ENCODE data around the gene ATG5.

The ATG5 gene

GRCh38 chr6:106199998-106200397 is 125.6 kb downstream of the ATG5 start:
- DNase-seq (ENCODE audit: insufficient read length): no peak
- no peak for TF ChIP-seq POLR2AphosphoS5 (IDR thresholded peaks at IDR 0.05; ENCODE audit: low read depth, low read length)
- TF ChIP-seq TAF1 (IDR thresholded peaks at IDR 0.05; ENCODE audit: borderline replicate concordance, low read depth, low read length): no peak
- TF ChIP-seq POLR2A (IDR thresholded peaks at IDR 0.05; ENCODE audit: low read depth, low read length): no peak
- FAIRE-seq: peak; percentile 51

GRCh38 chr6:106199331-106199730 is 126.2 kb downstream of the ATG5 start:
- DNase-seq (ENCODE audit: insufficient read length): no peak
- no peak for FAIRE-seq

GRCh38 chr6:106197441-106197840 is 128.1 kb downstream of the ATG5 start:
- FAIRE-seq (no peak), DNase-seq (ENCODE audit: insufficient read length) (no peak)
- TF ChIP-seq POLR2A (IDR thresholded peaks at IDR 0.05; ENCODE audit: low read depth, low read length) (no peak), POLR2AphosphoS5 (IDR thresholded peaks at IDR 0.05; ENCODE audit: low read depth, low read length) (no peak), TAF1 (IDR thresholded peaks at IDR 0.05; ENCODE audit: borderline replicate concordance, low read depth, low read length) (no peak)

More at GRCh38 chr6:106199331-106199730, 126.2 kb downstream of the ATG5 start:
- TF ChIP-seq POLR2A (IDR thresholded peaks at IDR 0.05; ENCODE audit: low read depth, low read length) (no peak), TAF1 (IDR thresholded peaks at IDR 0.05; ENCODE audit: borderline replicate concordance, low read depth, low read length) (no peak), POLR2AphosphoS5 (IDR thresholded peaks at IDR 0.05; ENCODE audit: low read depth, low read length) (no peak)

- TF ChIP-seq TAF1 (IDR thresholded peaks at IDR 0.05; ENCODE audit: borderline replicate concordance, low read depth, low read length) (no peak), POLR2A (IDR thresholded peaks at IDR 0.05; ENCODE audit: low read depth, low read length) (no peak)
- DNase-seq (ENCODE audit: insufficient read length) (no peak), FAIRE-seq (peak; percentile 79)
Measured at GRCh38 chr6:106194949-106195921, 130.3 kb downstream of the ATG5 start.

GRCh38 chr6:106192824-106193223 is 132.7 kb downstream of the ATG5 start:
- FAIRE-seq: peak; percentile 57

GRCh38 chr6:106188104-106188794 is 137.3 kb downstream of the ATG5 start:
- no peak for DNase-seq (ENCODE audit: insufficient read length)
- TF ChIP-seq POLR2A (IDR thresholded peaks at IDR 0.05; ENCODE audit: low read depth, low read length): no peak
- no peak for TF ChIP-seq POLR2AphosphoS5 (IDR thresholded peaks at IDR 0.05; ENCODE audit: low read depth, low read length)
- no peak for TF ChIP-seq TAF1 (IDR thresholded peaks at IDR 0.05; ENCODE audit: borderline replicate concordance, low read depth, low read length)
- FAIRE-seq: no peak

More at GRCh38 chr6:106192824-106193223, 132.7 kb downstream of the ATG5 start:
- no peak for TF ChIP-seq TAF1 (IDR thresholded peaks at IDR 0.05; ENCODE audit: borderline replicate concordance, low read depth, low read length)
- no peak for TF ChIP-seq POLR2AphosphoS5 (IDR thresholded peaks at IDR 0.05; ENCODE audit: low read depth, low read length)
- no peak for TF ChIP-seq POLR2A (IDR thresholded peaks at IDR 0.05; ENCODE audit: low read depth, low read length)
- DNase-seq (ENCODE audit: insufficient read length): no peak

GRCh38 chr6:106187424-106187982 is 138.1 kb downstream of the ATG5 start:
- FAIRE-seq (peak; percentile 24), DNase-seq (ENCODE audit: insufficient read length) (no peak)
- TF ChIP-seq POLR2A (IDR thresholded peaks at IDR 0.05; ENCODE audit: low read depth, low read length) (no peak), POLR2AphosphoS5 (IDR thresholded peaks at IDR 0.05; ENCODE audit: low read depth, low read length) (no peak), TAF1 (IDR thresholded peaks at IDR 0.05; ENCODE audit: borderline replicate concordance, low read depth, low read length) (no peak)

- FAIRE-seq (no peak), DNase-seq (ENCODE audit: insufficient read length) (no peak)
- TF ChIP-seq POLR2AphosphoS5 (IDR thresholded peaks at IDR 0.05; ENCODE audit: low read depth, low read length) (no peak), TAF1 (IDR thresholded peaks at IDR 0.05; ENCODE audit: borderline replicate concordance, low read depth, low read length) (no peak), POLR2A (IDR thresholded peaks at IDR 0.05; ENCODE audit: low read depth, low read length) (no peak)
Measured at GRCh38 chr6:106186714-106187113, 138.8 kb downstream of the ATG5 start.

- FAIRE-seq (peak; percentile 90), DNase-seq (ENCODE audit: insufficient read length) (no peak)
- no peak for TF ChIP-seq POLR2AphosphoS5 (IDR thresholded peaks at IDR 0.05; ENCODE audit: low read depth, low read length)
Measured at GRCh38 chr6:106186172-106186571, 139.4 kb downstream of the ATG5 start.

- FAIRE-seq (peak; percentile 9), DNase-seq (ENCODE audit: insufficient read length) (no peak)
- TF ChIP-seq TAF1 (IDR thresholded peaks at IDR 0.05; ENCODE audit: borderline replicate concordance, low read depth, low read length): no peak
- TF ChIP-seq POLR2AphosphoS5 (IDR thresholded peaks at IDR 0.05; ENCODE audit: low read depth, low read length): no peak
- no peak for TF ChIP-seq POLR2A (IDR thresholded peaks at IDR 0.05; ENCODE audit: low read depth, low read length)
Measured at GRCh38 chr6:106185615-106186014, 139.9 kb downstream of the ATG5 start.

- TF ChIP-seq TAF1 (IDR thresholded peaks at IDR 0.05; ENCODE audit: borderline replicate concordance, low read depth, low read length) (no peak), POLR2A (IDR thresholded peaks at IDR 0.05; ENCODE audit: low read depth, low read length) (no peak), POLR2AphosphoS5 (IDR thresholded peaks at IDR 0.05; ENCODE audit: low read depth, low read length) (no peak)
- FAIRE-seq (peak; percentile 46), DNase-seq (ENCODE audit: insufficient read length) (no peak)
Measured at GRCh38 chr6:106184629-106185028, 140.9 kb downstream of the ATG5 start.

Measured in GM12892 (cell line).